Spleen (tissue), 11 donors: ENCODE results near the gene KLHL35. TPM values are rescaled to one million over a fixed set of nuclear protein-coding genes. Genes with fewer than 3 reads are reported as not detected.
A peak's percentile ranks its signal among the peaks of the same experiment; 100 is the strongest.

Source experiments
- DNase-seq: peaks from one replicate; pipeline ENCODE4 v3.0.0-alpha.2; 2020
- H3K27ac ChIP-seq, 8 donors: fragments of 200-600 bp; sonication (generic) in 7 of 8; 1 replicate in 4 of 8; 2 replicates in 4 of 8; pipeline versions ENCODE4 v1.5.0 to v1.8.0; 2016 to 2021; ENCODE audit warnings: inconsistent platforms in 4 of 8, mild to moderate bottlenecking in 4 of 8, moderate library complexity in 1 of 8
- H3K27me3 ChIP-seq, 7 donors: fragments of 200-600 bp; sonication (generic) in 6 of 7; replicated peaks in 1 of 7; 1 replicate in 4 of 7; 2 replicates in 3 of 7; pipeline versions ENCODE4 v1.5.0 to v1.8.0; 2016 to 2021; ENCODE audit warnings: inconsistent platforms in 3 of 7, mild to moderate bottlenecking in 1 of 7
- H3K36me3 ChIP-seq, 6 donors: fragments of 200-600 bp; sonication (generic) in 5 of 6; 1 replicate in 4 of 6; 2 replicates in 2 of 6; pipeline versions ENCODE4 v1.5.0 to v1.8.0; 2016 to 2021; ENCODE audit warnings: inconsistent platforms in 2 of 6
- H3K4me1 ChIP-seq, 6 donors: fragments of 200-600 bp; sonication (generic) in 5 of 6; 1 replicate in 3 of 6; 2 replicates in 3 of 6; pipeline versions ENCODE4 v1.5.0 to v1.8.0; 2016 to 2021; ENCODE audit warnings: inconsistent platforms in 3 of 6
- H3K4me3 ChIP-seq, 8 donors: fragments of 200-600 bp; sonication (generic) in 7 of 8; 1 replicate in 4 of 8; 2 replicates in 4 of 8; pipeline versions ENCODE4 v1.5.0 to v1.8.0; 2016 to 2021; ENCODE audit warnings: inconsistent platforms in 4 of 8, mild to moderate bottlenecking in 4 of 8, moderate library complexity in 2 of 8
- H3K9me3 ChIP-seq, 8 donors: fragments of 200-600 bp; sonication (generic) in 7 of 8; 1 replicate in 4 of 8; 2 replicates in 4 of 8; pipeline versions ENCODE4 v1.5.0 to v1.8.0; 2016 to 2021; ENCODE audit warnings: inconsistent platforms in 4 of 8
- POLR2A ChIP-seq, 3 donors: fragments of 450-650 bp; IDR thresholded peaks; one replicate each; pipeline ENCODE4 v1.5.1; 2017; ENCODE audit warnings: antibody characterized with exemption in 3 of 3, mild to moderate bottlenecking in 1 of 3
- POLR2AphosphoS5 ChIP-seq, 3 donors: sonication (generic); formaldehyde crosslinking; IDR thresholded peaks; one replicate each; pipeline ENCODE4 v1.5.1; 2017; ENCODE audit warnings: antibody characterized with exemption in 3 of 3
- WGBS, 5 donors: extraction: QIAGEN DNeasy Blood & Tissue Kit in 3 of 5; methylation state at CpG; one replicate each; pipeline versions ENCODE4 v1.1.5 to v1.1.7; 2013 to 2018; 5-methylcytosine and 5-hydroxymethylcytosine counted together
- intact Hi-C: fragments of 100-400 bp; cut with DNase I; formaldehyde crosslinking; loops from one replicate; pipeline ENCODE4 v1.15.0; 2023; ENCODE audit warnings: low total_unique reads
- polyA plus RNA-seq, 3 donors: library from polyadenylated mRNA; stranded (reverse); fragments of 200-250 nt; gene quantifications; one replicate each; pipeline ENCODE4 v1.2.1, GENCODE V29; 2013
- total RNA-seq, 7 donors: library from RNA; depleted of rRNA in 3 of 7; stranded (reverse); fragments of >200 nt in 3 of 7; fragmentation: NEBNext Ultra II Directional in 4 of 7; extraction: Animal tissue kit (Norgen Biotek cat#: 25700) in 4 of 7; gene quantifications; one replicate each; pipeline versions ENCODE4 v1.1.0 to v1.2.1, GENCODE V29; 2016 to 2021
- TF ChIP-seq, protein P1 (sequence below), 11 experiments: fragments of 200-600 bp in 7 of 11; fragments of 450-650 bp in 4 of 11; sonication (generic) in 4 of 11; IDR thresholded peaks in 8 of 11; conservative IDR thresholded peaks in 3 of 11; 1 replicate in 7 of 11; 2 replicates in 4 of 11; pipeline versions ENCODE4 v1.4.0 to v1.8.0; 2016 to 2021; ENCODE audit warnings: antibody characterized with exemption in 11 of 11, inconsistent platforms in 4 of 11, mild to moderate bottlenecking in 1 of 11
- donor health status: healthy with polysubstance abuse.
- donor health status: DM: no; HTN: no; CAD: no; lungs with moderate emphysema.
- donor health status: DM: no; HTN: no; CAD: no.
- donor health status: Bipolar disorder and iron deficiency.
- donor health status: healthy.
- donor health status: DM: no; HTN: no; CAD: no.
- donor health status: DM: yes; HTN: yes; CAD: no.

KLHL35 gene
- total and polyA plus RNA-seq, 10 donors, result 0.19 to 3.8 (median 2.1) TPM

GRCh38 chr11:75477614-75477935 is 44.6 kb upstream of the KLHL35 start:
- 77 to 87% (median 79%) methylated on average over 8 to 12 of the region's 12 CpGs for WGBS, 5 donors
- TF ChIP-seq, protein P1, sequence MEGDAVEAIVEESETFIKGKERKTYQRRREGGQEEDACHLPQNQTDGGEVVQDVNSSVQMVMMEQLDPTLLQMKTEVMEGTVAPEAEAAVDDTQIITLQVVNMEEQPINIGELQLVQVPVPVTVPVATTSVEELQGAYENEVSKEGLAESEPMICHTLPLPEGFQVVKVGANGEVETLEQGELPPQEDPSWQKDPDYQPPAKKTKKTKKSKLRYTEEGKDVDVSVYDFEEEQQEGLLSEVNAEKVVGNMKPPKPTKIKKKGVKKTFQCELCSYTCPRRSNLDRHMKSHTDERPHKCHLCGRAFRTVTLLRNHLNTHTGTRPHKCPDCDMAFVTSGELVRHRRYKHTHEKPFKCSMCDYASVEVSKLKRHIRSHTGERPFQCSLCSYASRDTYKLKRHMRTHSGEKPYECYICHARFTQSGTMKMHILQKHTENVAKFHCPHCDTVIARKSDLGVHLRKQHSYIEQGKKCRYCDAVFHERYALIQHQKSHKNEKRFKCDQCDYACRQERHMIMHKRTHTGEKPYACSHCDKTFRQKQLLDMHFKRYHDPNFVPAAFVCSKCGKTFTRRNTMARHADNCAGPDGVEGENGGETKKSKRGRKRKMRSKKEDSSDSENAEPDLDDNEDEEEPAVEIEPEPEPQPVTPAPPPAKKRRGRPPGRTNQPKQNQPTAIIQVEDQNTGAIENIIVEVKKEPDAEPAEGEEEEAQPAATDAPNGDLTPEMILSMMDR (IDR thresholded peaks at IDR 0.05 in 8 of 11, conservative IDR thresholded peaks at IDR 0.05 in 3 of 11), result no peak
- TF ChIP-seq POLR2AphosphoS5 (IDR thresholded peaks at IDR 0.05) (no peak), POLR2A (IDR thresholded peaks at IDR 0.05) (no peak)
- DNase-seq, result peak; percentile 58
- H3K4me1 ChIP-seq, result peaks cover 14 to 64% (median 41%) of the 10 kb centered on the region in 6 donors
- intact Hi-C loops, result no loop called here
- no peaks in the 10 kb centered on the region for H3K27me3 ChIP-seq
- H3K36me3 ChIP-seq, result peaks cover 0 to 19% (median 0%) of the 10 kb centered on the region in 6 donors
- H3K4me3 ChIP-seq, result no peak overlapping the region
- H3K27ac ChIP-seq, result peak overlapping the region in 6 of 8 donors; percentile 59 to 84 (median 72)
- no peaks in the 10 kb centered on the region for H3K9me3 ChIP-seq

DNA sequence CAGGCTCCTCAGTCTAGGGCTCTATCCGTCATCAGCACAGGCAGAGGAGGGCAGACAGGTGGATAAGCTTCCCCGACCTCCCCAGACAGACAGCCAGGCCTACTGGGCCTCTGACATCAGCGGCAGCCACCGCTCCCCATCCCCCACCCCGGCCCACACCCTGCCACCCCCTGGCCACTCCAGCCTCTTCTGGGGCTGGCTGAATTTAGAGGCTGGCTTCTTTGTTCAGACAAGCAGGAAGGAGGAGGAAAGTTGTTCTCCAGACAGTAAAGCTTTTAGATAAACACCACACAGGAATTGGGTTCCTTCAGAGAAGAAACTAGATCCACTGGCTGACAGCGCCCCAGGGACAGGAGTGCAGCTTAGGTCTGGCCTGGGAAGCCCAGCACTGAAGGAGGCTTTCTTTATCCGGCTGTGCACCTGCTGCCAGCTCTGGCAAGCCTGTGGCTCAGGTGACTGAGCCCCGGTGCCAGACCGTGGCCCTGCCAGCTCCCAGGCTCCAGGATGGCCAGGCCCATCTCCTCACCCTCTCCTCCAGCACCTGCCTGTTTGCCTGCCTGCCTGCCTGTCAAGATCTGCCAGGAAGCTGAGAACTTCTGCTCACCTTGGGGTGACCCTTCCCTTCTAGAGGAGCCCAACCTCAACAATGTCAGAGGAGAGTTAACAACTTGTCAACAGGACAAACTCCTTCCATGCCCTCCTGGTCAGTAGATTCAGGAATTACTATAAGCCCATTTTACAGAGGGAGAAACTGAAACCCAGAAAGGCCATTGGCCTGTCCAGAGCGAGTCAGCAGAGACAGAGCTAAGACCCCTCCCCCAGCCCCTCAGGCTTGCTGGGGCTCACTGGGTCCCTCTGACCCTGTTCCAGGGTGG is 44.0 kb upstream of the KLHL35 start:
- H3K4me1 ChIP-seq, result peaks cover 14 to 64% (median 38%) of the 10 kb centered on the region in 6 donors
- peak; percentile 59 for DNase-seq
- H3K9me3 ChIP-seq, result no peaks in the 10 kb centered on the region
- 68 to 92% (median 84%) methylated on average over 6 to 10 of the region's 10 CpGs for WGBS, 5 donors
- H3K27me3 ChIP-seq, result no peaks in the 10 kb centered on the region
- TF ChIP-seq POLR2A (IDR thresholded peaks at IDR 0.05) (no peak), POLR2AphosphoS5 (IDR thresholded peaks at IDR 0.05) (no peak)
- TF ChIP-seq, protein P1 (IDR thresholded peaks at IDR 0.05 in 8 of 11, conservative IDR thresholded peaks at IDR 0.05 in 3 of 11), result no peak
- no peak overlapping the region for H3K4me3 ChIP-seq
- H3K36me3 ChIP-seq, result peaks cover 0 to 22% (median 0%) of the 10 kb centered on the region in 6 donors
- peak overlapping the region in 7 of 8 donors; percentile 59 to 84 (median 72) for H3K27ac ChIP-seq
- intact Hi-C loops, result no loop called here

DNA sequence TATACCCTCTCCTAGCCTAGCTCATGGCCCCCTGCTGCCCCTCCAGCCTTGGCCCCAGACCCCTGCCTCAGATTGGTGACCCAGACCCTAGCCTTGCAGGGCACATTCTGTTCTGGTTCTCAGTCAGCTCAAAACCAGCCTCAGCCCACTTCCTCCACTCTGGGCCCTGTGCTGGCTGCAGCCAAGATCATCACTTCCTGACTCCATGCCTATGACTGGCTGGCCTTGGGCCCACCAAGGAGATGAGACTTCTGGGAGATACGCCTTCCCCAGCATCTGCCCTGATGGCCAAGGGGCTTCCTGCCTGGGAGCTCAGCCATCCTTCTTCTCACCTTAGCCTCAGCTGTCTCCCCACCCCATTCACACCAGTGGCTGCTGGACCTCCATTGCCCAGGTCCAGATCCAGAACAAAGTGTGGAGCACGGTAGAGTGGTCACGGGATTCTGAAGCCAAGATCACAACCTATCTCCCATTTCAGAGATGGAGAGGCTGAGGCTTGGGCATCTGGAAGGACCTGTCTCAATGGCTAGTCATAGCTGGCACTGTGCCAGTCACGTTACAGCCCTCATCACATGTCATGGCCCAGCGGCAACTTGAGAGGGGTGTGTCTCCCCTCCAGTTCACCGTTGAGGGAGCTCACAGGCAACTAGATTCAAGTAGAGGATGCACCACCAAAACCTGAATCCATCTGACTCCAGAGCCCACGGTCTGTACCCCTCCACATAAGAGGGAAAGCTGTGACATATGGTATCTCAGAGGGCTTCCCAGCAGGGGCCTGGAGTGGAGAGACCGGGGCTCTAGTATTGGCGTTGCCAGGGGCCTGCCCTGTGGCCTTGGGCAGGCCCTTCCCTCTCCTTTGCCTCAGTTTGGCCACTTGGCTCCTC is 43.0 kb upstream of the KLHL35 start:
- peak; percentile 68 for DNase-seq
- Histone ChIP-seq H3K27me3 (no peaks in the 10 kb centered on the region), H3K27ac (peak overlapping the region; percentile 57 to 84 (median 70)), H3K36me3 (peaks cover 0 to 22% (median 0%) of the 10 kb centered on the region in 6 donors), H3K4me1 (peaks cover 14 to 64% (median 40%) of the 10 kb centered on the region in 6 donors), H3K9me3 (no peaks in the 10 kb centered on the region), H3K4me3 (peak overlapping the region in 2 of 8 donors; percentile 15 to 34)
- TF ChIP-seq, protein P1 (IDR thresholded peaks at IDR 0.05 in 8 of 11, conservative IDR thresholded peaks at IDR 0.05 in 3 of 11), result no peak
- TF ChIP-seq POLR2AphosphoS5 (IDR thresholded peaks at IDR 0.05), result peak; percentile 46 to 60 (median 59)
- intact Hi-C loops, result no loop called here
- WGBS, 5 donors, result 68 to 78% (median 71%) methylated on average over 7 to 9 of the region's 9 CpGs
